GM18868 (cell line): ENCODE data around the gene XG.
"Not testable (repeated sequence)": the region's sequence is repeated elsewhere in the genome, so short reads cannot be mapped to it uniquely, and the experiment has no call there.

Experiments used
- ATAC-seq: cut with Tn5 transposase; IDR thresholded peaks from one replicate; pipeline ENCODE4 v1.9.1; 2021; ENCODE audit warnings: mild to moderate bottlenecking, moderate library complexity; ENCODE audit not compliant: unreplicated experiment

The XG gene

DNA sequence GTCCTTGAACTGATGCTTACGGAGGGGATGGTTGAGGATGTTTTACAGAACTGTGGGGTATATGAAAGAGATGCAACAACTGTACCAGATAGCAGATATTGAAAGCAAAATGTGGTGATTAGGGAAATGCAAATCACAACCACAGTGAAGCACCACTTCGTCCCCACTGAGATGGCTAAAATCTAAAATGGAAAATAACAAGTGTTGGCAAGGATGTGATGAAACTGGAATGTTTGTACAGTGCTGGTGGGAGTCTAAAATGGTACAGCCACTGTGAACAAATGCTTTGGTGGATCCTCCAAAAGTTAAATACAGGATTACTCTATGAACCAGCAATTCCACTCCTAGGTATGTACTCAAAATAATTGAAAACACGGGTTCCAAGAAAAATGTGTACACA is 22.9 kb downstream of the XG start:
- no peak for ATAC-seq

DNA sequence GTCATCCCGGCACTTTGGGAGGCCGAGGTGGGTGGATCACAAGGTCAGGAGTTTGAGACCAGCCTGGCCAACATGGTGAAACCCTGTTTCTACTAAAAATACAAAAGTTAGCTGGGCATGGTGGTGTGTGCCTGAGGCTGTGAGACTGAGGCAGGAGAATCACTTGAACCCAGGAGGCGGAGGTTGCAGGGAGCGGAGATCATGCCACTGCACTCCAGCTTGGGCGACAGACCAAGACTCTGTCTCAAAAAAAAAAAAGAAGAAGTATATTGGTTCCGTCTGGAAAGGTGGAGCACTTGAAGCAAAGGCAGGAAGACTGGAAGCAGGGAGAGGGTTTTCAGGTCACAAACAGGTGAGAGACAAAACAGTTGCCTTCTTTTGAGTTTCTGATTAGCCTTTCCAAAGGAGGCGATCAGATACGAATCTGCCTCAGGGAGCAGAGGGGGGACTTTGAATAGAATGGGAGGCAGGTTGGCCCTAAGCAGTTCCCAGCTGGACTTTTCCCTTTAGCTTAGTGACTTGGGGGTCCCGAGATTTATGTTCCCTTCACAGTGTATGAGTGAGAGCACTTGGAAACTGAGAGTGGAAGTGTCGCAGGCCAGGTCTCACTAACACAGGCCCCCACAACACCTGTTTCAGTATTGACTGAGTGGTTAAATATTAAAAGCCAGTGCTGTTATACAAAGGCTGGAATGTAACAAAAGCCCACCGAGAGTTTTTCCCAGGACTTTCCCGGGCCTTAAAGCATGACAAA is 28.8 kb downstream of the XG start:
- ATAC-seq = not testable (repeated sequence)

DNA sequence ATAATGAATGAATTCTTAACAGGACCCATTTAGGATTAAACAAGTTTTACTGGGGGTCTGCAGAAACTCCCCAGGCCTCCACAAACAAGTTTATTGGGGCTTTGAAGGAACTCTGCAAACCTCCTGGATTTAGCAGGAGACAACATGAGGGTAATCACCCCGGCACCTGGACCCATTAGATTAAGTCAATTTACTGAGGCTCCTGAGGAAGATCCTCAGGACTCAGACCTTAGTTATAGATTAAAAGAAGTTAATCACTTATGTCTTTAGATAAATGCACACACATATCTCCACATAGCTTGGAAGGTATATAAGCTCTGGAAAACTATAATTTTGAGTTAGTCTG is 29.4 kb downstream of the XG start:
- ATAC-seq = no peak

DNA sequence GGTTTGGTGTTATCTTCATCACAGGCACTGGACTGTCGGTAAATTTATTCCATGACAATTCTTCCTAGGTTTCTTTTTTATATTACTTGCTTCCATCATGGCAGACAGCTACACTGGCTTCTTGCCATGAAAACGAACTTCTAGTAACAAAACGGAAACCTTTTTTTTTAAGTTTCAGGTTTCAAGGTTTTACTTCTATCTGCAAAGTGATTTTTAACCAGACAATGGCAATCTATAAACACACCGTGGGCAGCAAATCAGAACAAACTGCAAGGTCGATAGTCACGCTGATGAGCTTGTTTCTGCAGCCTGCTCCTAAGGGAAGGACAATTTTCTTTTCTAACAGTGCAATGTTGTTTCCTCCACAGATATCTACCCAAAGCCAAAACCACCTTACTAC is 29.9 kb downstream of the XG start:
- ATAC-seq = no peak

DNA sequence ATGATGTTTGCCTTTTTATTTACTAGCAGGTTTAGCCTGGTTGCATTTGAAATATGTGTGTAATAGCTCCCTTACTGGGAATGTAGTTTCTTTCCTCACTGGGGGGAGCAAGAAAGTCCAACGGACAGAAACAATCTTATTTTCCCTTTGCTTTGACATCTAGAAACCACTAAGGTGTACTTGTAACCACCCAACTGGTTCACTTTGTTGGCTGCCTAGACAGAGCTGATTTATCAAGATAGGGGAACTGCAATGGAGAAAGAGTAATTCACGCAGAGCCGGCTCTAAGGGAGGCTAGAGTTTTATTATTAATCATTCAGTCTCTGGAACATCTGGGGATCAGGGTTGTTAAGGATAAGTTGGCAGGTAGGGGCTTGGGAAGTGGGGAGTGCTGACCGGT is 30.3 kb downstream of the XG start:
- ATAC-seq = no peak

DNA sequence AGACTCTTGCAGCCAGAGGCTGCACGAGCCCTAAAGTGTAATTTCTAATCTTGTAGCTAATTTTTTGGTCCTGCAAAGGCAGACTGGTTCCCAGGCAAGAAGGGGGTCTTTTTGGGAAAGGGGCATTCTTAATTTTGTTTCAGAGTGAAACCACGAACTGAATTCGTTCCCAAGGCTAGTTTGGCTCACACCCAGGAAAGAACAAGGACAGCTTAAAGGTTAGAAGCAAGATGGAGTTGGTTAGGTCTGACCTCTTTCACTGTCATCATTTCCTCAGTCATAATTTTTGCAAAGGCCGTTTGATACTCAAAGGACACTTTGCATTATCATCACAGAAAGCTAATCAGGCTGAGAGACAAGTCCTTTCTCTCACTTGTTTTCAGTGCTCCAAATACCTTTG is 30.9 kb downstream of the XG start:
- no peak for ATAC-seq

DNA sequence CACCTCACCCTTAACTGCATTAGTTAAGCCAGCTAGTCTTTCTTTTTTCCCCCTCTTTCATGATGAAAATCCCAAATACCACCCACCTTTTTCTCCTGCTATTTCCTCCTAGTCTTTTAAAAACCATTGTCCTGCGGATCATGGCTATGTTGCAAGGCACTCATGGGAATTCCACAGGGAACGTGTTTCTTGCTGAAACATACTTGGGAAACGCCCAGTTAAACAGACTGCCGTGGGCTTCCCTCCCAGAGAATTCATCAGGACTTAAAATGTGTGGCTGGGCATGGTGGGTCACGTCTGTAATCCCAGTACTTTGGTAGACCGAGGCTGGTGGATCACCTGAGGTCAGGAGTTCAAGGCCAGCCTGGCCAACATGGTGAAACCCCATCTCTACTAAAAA is 32.2 kb downstream of the XG start:
- no peak for ATAC-seq

DNA sequence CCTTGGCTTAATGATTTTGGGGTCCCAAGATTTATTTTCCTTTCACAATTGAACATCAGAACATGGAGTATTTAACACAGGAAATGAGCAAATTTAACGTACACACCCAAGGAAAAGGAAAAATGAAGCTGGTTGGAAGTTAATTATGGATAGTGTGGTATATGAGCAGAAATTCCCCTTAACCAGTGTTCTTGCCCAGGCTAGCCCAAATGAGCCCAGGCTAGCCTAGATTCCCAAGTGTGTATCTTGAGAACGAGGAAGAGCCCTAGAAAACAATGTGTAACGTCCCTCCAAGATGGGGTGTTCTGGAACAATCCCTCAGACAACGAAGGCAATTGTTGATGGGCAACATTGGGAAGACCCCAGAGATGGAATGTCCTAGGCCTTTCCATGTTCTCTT is 33.7 kb downstream of the XG start:
- no peak for ATAC-seq

DNA sequence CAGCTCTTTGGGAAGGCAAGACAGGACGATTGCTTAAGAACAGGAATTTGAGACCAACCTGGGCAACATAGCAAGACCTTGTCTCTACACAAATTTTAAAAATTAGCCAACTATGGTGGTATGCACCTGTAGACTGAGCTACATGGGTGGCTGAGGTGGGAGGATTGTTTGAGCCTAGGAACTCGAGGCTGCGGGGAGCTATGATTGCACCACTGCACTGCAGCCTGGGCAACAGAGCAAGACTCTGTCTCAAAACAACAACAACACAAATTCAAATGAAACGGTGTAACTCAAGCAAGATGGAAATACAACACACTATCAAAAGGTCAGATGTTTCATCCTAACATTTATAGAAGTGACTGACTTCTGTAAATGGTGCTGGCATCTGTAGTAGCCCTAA is 37.1 kb downstream of the XG start:
- no peak for ATAC-seq

DNA sequence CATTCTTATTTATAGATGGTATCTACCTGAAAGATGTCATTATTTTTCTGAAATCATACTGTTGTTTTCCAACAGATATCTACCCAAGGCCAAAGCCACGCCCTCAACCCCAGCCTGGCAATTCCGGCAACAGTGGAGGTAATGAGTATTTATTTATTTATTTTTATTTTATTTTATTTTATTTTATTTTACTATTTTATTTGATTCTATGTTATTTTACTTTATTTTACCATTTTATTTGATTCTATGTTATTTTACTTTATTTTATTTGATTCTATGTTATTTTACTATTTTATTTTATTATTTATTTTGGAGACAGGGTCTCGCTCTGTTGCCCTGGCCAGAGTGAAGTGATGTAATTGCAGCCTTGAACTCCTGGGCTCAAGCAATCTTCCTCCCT is 37.7 kb downstream of the XG start:
- ATAC-seq = no peak

DNA sequence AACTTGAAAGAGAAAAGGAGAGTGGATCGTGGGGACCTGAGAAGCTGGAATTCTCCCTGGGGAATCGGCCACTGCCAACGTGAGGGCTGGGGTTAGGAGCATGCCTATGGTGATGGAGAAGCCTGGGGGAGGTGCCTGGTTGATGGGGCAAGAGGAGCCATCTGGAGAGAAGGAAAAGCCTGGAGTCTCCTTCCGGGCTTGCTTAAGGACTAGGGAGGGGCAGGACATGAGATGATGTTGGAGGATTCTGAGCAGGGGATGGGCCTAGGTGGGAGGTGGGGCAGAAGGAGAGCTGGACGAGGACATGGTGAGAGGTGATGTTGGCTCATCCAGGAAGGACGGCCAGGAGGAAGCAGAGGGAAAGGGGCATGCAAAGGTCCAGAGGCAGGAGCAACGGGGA is 41.9 kb downstream of the XG start:
- no peak for ATAC-seq

DNA sequence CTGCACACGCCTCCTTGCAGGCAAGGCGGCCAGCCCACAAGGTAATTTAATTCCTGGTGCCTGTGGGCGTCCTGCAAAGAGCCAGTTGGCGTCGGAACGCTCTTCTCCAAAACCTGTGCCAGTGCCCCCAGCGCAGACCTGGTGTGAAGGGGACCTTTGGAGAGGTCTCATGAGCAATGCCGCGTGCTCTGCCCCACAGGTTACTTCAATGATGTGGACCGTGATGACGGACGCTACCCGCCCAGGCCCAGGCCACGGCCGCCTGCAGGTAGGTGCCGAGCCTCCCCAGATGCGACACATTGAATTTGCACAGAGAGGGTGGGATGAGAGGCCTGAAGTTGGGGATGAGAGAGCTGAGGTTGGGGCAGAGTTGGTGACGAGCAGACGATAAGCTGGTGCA is 42.5 kb downstream of the XG start:
- no peak for ATAC-seq

DNA sequence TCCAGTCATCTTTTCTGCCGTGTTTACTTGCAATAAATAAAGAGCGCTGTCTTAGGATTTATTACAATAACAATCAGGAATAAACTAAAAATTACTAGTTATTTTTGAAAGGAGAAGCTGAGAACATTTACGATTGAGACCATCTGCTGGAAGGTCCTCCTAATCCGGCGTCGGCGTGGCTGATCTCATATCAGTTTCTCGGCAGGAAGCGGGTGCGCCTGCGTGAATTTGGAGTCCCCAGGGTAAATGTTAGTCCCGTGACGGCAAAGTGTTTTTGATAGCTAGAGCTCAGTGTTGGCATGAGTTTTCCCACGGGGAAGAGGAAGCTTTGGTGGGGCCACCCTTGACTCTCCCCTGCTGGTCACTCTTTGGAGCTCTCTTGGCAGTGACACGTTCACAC is 45.0 kb downstream of the XG start:
- ATAC-seq = not testable (repeated sequence)

DNA sequence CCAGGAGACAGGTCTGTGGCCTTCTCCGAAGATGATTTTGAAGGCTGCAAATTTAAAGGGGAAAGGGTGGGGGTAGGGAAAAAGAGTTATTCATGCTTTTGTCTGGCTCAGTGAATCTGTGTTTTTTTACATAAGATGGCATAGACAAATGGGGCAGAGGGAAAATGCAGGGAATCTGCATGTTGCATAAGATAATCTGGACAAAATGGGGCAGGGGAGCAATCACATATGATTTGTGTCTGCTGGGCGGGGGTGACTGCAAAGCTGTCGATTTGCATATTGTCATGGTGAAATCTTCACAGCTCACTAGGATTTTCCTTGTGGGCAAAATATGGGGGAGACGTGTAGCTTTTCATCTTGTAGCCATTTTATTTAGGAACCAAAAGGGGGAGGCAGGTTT is 47.5 kb downstream of the XG start:
- no peak for ATAC-seq

DNA sequence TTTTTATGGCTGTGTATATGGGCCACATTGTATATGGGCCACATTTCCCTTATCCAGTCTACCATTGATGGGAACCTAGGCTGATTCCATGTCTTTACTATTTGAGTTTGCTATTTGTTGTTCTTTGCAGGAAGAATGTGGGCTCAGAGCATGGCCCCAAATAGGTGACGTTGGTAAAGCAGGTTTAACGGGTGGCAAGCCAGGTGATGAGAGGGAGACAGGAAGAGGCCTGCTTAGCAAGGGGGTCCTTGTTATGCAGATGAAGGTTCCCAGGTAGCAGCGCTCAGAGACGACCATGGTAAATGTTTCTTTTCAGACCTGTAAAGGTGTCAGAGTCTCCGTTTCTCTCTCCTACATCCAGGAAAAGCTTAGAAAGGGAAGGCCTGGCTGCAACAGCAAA is 48.1 kb downstream of the XG start:
- not testable (repeated sequence) for ATAC-seq

DNA sequence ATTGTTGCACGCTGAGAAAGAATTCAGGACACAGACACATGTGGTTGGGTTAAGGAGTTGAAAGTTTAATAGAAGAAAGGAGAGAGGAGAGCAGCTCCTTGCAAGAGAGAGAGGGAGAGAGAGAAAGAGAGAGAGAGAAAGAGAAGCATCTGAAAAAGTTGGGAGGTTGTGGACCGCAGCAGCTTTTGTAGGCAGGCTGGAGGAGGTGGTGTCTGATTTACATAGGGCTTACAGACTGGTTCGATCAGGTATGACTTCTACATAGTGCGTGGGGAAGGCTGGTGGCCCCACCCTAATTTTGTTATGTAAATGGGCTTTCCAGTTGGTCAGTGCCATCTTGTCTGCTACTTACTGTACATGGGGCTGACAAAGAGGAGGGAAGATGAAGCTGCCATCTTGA is 49.4 kb downstream of the XG start:
- no peak for ATAC-seq

DNA sequence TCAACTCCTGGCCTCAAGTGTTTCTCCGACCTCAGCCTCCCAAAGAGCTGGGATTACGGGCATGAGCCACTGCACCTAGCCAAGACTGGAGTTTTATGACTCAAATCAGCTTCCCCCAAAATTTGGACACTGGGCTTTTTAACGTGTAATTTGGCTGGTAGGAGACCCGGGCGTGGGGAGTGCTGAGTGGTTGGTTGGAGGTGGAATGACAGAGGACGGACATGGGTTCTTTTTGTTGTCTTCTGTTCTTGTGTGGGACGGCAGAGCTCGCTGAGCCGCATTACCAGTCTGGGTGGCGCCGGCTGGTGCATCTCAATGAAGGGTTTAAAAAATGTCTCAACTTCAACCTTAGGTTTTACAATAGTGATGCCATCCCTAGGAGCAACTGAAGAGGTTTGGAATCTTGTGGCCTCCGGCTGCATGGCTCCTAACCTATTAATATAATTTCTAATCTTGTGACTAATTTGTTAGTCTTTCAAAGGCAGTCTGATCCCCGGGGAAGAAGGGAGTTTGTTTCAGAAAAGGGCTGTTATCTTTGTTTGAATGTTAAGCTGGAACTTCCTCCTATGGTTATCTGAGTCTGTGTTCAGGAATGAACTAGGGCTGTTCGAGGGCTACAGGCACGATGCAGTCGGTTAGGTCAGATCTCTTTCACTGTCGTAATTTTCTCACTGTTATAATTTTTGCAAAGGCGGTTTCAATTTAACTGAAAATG is 50.7 kb downstream of the XG start:
- not testable (repeated sequence) for ATAC-seq

DNA sequence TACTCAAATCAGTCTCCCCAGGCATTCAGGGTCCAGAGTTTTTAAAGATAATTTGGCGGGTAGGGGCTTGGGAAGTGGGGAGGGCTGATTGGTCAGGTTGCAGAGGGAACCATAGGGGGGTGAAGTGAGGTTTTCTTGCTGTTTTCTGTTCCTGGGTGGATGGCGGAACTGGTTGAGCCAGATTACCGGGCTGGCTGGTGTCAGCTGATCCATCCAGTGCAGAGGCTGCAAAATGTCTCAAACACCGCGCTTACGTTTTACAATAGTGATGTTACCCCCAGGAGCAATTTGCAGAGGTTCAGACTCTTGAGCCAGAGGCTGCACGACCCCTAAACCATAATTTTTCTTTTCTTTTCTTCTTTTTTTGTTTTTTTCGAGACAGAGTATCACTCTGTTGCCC is 51.6 kb downstream of the XG start:
- not testable (repeated sequence) for ATAC-seq

DNA sequence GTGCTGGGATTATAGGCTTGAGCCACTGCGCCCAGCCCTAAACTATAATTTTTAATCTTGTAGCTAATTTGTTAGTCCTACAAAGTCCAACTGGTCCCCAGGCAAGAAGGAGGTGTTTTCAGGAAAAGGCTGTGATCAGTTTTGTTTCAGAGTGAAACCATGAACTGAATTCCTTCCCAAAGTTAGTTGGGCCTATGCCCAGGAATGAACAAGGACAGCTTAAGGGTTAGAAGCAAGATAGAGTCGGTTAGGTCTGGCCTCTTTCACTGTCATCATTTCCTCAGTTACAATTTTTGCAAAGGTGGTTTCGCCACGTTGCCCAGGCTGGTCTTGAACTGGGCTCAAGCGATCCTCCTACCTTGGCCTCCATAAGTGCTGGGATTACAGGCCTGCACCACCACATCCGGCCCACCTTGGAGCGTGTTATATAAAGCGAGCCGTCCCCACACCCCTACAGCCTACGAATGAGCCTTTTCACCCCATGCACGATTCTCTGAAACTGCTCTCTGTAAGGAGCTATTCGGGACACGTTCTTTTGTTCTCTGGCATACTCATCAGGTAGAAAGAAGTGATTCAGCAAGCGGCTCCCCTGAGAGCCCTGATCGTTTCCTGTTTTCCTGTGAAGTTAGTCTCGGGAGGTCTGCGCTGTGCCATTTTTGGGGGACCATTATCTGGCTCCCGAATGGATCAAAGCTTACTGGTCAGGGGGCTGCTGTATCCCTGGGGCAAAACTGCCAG is 52.4 kb downstream of the XG start:
- not testable (repeated sequence) for ATAC-seq

DNA sequence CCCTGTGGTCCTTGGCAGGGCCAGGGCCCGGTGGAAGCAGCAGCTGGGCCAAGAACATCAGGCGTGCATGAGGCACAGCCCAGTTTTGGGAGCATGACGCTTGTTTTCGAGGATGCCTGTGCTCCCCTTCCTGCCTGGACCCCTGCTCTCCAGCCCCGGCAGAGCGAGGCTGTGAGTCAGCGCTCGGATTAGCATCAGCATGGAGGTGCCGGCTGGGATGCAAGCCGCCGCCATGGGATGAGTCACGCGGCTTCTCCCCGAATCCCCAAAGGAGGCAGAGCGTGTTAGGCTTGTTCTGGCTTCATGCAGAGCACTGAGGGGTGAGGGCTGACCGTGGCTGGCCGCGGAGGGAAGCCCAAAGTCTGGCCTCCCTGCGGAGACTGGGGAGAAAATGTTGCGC is 53.0 kb downstream of the XG start:
- ATAC-seq = not testable (repeated sequence)

DNA sequence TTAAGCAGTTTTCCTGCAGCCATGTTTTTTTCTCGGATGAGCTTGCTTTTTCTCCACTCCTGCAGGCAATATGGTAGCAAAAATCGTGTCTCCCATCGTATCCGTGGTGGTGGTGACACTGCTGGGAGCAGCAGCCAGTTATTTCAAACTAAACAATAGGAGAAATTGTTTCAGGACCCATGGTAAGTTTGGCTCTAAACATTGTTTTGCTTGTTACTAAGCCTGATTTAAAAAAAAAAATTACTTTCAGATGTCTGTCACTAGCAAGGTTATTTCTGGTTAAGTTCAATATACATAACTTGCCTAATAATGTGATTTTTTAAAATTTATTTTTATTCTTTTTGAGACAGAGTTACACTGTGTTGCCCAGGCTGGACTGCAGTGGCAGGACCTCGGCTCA is 59.4 kb downstream of the XG start:
- ATAC-seq = no peak
